ENCODE results near the gene FRMD4A.
"Not testable (repeated sequence)": the region's sequence is repeated elsewhere in the genome, so short reads cannot be mapped to it uniquely, and the experiment has no call there.

The FRMD4A gene

DNA sequence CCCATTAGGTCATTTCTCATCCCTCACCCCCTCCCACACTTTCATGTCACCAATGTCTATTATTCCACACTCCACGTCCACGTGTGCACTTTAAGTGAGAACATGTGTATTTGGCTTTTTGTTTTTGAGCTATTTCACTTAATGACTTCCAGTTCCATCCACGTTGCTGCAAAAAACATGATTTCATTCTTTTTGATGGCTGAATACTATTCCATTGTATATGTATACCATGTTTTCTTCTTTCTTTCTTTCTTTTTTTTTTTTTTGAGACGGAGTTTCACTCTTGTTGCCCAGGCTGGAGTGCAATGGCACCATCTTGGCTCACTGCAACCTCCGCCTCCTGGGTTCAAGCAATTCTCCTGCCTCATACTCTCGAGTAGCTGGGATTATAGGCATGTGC lies 502.4 kb downstream of the FRMD4A start:
- H3K27ac ChIP-seq (replicated peaks; ENCODE audit: low read length); H4K8ac ChIP-seq (ENCODE audit: low read depth, low read length); H3K4me3 ChIP-seq (ENCODE audit: low read length in 2 of 2); H2AFZ ChIP-seq (ENCODE audit: low read length); H3K18ac ChIP-seq (ENCODE audit: low read length); H2BK5ac ChIP-seq (ENCODE audit: low read length); DNase-seq (ENCODE audit: low spot score); H3K4me2 ChIP-seq (ENCODE audit: insufficient read depth, low read length, poor library complexity, severe bottlenecking); H3K23ac ChIP-seq (ENCODE audit: low read depth, low read length, poor library complexity); H3K27me3 ChIP-seq (ENCODE audit: control insufficient read depth in 3 of 3, insufficient read depth in 3 of 3, low read depth in 1 of 3, low read length in 3 of 3); H3K79me1 ChIP-seq (ENCODE audit: low read depth, low read length); H3K9me3 ChIP-seq (replicated peaks in 1 of 2; ENCODE audit: control insufficient read depth in 2 of 2, insufficient read depth in 1 of 2, low read depth in 1 of 2, low read length in 2 of 2); H2BK120ac ChIP-seq (ENCODE audit: low read depth, low read length); H3K14ac ChIP-seq (ENCODE audit: low read length); H3K4ac ChIP-seq (ENCODE audit: low read length); H3K9ac ChIP-seq (ENCODE audit: low read depth, low read length, poor library complexity); H2BK12ac ChIP-seq (ENCODE audit: low read length); H2BK15ac ChIP-seq (ENCODE audit: low read length); H2AK5ac ChIP-seq (ENCODE audit: low read depth, low read length); H4K91ac ChIP-seq (ENCODE audit: low read depth, low read length, poor library complexity): not testable (repeated sequence)
- H3K36me3 ChIP-seq (replicated peaks in 1 of 2; ENCODE audit: control insufficient read depth in 2 of 2, insufficient read depth in 2 of 2, low read length in 2 of 2), result peaks cover 2 to 44% of the 10 kb centered on the region in 2 donors
- peaks cover 21 to 30% of the 10 kb centered on the region in 2 donors for H3K4me1 ChIP-seq (ENCODE audit: control insufficient read depth in 2 of 2, insufficient read depth in 1 of 2, low read depth in 1 of 2, low read length in 2 of 2)
- no CpG with 5 or more reads among the region's 6 CpGs for WGBS, 2 donors (ENCODE audit: extremely low coverage in 2 of 2, insufficient read length in 2 of 2, insufficient replicate concordance in 1 of 2)

- H3K9me3 ChIP-seq (replicated peaks in 1 of 2; ENCODE audit: control insufficient read depth in 2 of 2, insufficient read depth in 1 of 2, low read depth in 1 of 2, low read length in 2 of 2), result no peaks in the 10 kb centered on the region
- H3K4ac ChIP-seq (ENCODE audit: low read length), result no peak overlapping the region
- H3K4me1 ChIP-seq (ENCODE audit: control insufficient read depth in 2 of 2, insufficient read depth in 1 of 2, low read depth in 1 of 2, low read length in 2 of 2), result peaks cover 30 to 35% of the 10 kb centered on the region in 2 donors
- no CpG with 5 or more reads among the region's 18 CpGs for WGBS, 2 donors (ENCODE audit: extremely low coverage in 2 of 2, insufficient read length in 2 of 2, insufficient replicate concordance in 1 of 2)
- no peak overlapping the region for H2AFZ ChIP-seq (ENCODE audit: low read length)
- H2BK5ac ChIP-seq (ENCODE audit: low read length), result no peak overlapping the region
- peaks cover 3% of the 10 kb centered on the region for H3K79me1 ChIP-seq (ENCODE audit: low read depth, low read length)
- no peak overlapping the region for H3K27ac ChIP-seq (replicated peaks; ENCODE audit: low read length)
- H2BK120ac ChIP-seq (ENCODE audit: low read depth, low read length), result no peak overlapping the region
- H3K4me2 ChIP-seq (ENCODE audit: insufficient read depth, low read length, poor library complexity, severe bottlenecking), result no peak overlapping the region
- H4K91ac ChIP-seq (ENCODE audit: low read depth, low read length, poor library complexity), result no peak overlapping the region
- H3K14ac ChIP-seq (ENCODE audit: low read length), result no peak overlapping the region
- no peak overlapping the region for H3K4me3 ChIP-seq (ENCODE audit: low read length in 2 of 2)
- no peak for DNase-seq (ENCODE audit: low spot score)
- H3K23ac ChIP-seq (ENCODE audit: low read depth, low read length, poor library complexity), result no peak overlapping the region
- H4K8ac ChIP-seq (ENCODE audit: low read depth, low read length), result no peak overlapping the region
- no peak overlapping the region for H3K9ac ChIP-seq (ENCODE audit: low read depth, low read length, poor library complexity)
- H2AK5ac ChIP-seq (ENCODE audit: low read depth, low read length), result no peak overlapping the region
- no peak overlapping the region for H2BK12ac ChIP-seq (ENCODE audit: low read length)
- H3K18ac ChIP-seq (ENCODE audit: low read length), result no peak overlapping the region
- peaks cover 2 to 38% of the 10 kb centered on the region in 2 donors for H3K36me3 ChIP-seq (replicated peaks in 1 of 2; ENCODE audit: control insufficient read depth in 2 of 2, insufficient read depth in 2 of 2, low read length in 2 of 2)
- no peak overlapping the region for H2BK15ac ChIP-seq (ENCODE audit: low read length)
- H3K27me3 ChIP-seq (ENCODE audit: control insufficient read depth in 3 of 3, insufficient read depth in 3 of 3, low read depth in 1 of 3, low read length in 3 of 3), result no peaks in the 10 kb centered on the region
Measured at GRCh38 chr10:13827076-13827797, 503.5 kb downstream of the FRMD4A start.

- Histone ChIP-seq H2AK5ac (ENCODE audit: low read depth, low read length) (no peak overlapping the region), H3K4me1 (ENCODE audit: control insufficient read depth in 2 of 2, insufficient read depth in 1 of 2, low read depth in 1 of 2, low read length in 2 of 2) (peaks cover 26 to 34% of the 10 kb centered on the region in 2 donors), H2BK5ac (ENCODE audit: low read length) (no peak overlapping the region), H3K27me3 (ENCODE audit: control insufficient read depth in 3 of 3, insufficient read depth in 3 of 3, low read depth in 1 of 3, low read length in 3 of 3) (no peaks in the 10 kb centered on the region), H2AFZ (ENCODE audit: low read length) (no peak overlapping the region), H3K4me2 (ENCODE audit: insufficient read depth, low read length, poor library complexity, severe bottlenecking) (no peak overlapping the region), H3K23ac (ENCODE audit: low read depth, low read length, poor library complexity) (no peak overlapping the region), H3K18ac (ENCODE audit: low read length) (no peak overlapping the region), H2BK120ac (ENCODE audit: low read depth, low read length) (no peak overlapping the region), H4K91ac (ENCODE audit: low read depth, low read length, poor library complexity) (no peak overlapping the region), H3K79me1 (ENCODE audit: low read depth, low read length) (peaks cover 5% of the 10 kb centered on the region), H2BK12ac (ENCODE audit: low read length) (no peak overlapping the region), H4K8ac (ENCODE audit: low read depth, low read length) (no peak overlapping the region), H3K27ac (replicated peaks; ENCODE audit: low read length) (no peak overlapping the region), H3K9ac (ENCODE audit: low read depth, low read length, poor library complexity) (no peak overlapping the region), H3K14ac (ENCODE audit: low read length) (no peak overlapping the region), H3K9me3 (replicated peaks in 1 of 2; ENCODE audit: control insufficient read depth in 2 of 2, insufficient read depth in 1 of 2, low read depth in 1 of 2, low read length in 2 of 2) (peaks cover 0 to 6% of the 10 kb centered on the region in 2 donors), H2BK15ac (ENCODE audit: low read length) (no peak overlapping the region), H3K36me3 (replicated peaks in 1 of 2; ENCODE audit: control insufficient read depth in 2 of 2, insufficient read depth in 2 of 2, low read length in 2 of 2) (peaks cover 2 to 33% of the 10 kb centered on the region in 2 donors), H3K4ac (ENCODE audit: low read length) (no peak overlapping the region), H3K4me3 (ENCODE audit: low read length in 2 of 2) (no peak overlapping the region)
- DNase-seq (ENCODE audit: low spot score), result no peak
- WGBS, 2 donors (ENCODE audit: extremely low coverage in 2 of 2, insufficient read length in 2 of 2, insufficient replicate concordance in 1 of 2), result no CpG with 5 or more reads among the region's 9 CpGs
Measured at GRCh38 chr10:13823709-13824405, 506.9 kb downstream of the FRMD4A start.

- Histone ChIP-seq H4K91ac (ENCODE audit: low read depth, low read length, poor library complexity) (no peak overlapping the region), H2BK12ac (ENCODE audit: low read length) (no peak overlapping the region), H2BK5ac (ENCODE audit: low read length) (no peak overlapping the region), H3K27me3 (ENCODE audit: control insufficient read depth in 3 of 3, insufficient read depth in 3 of 3, low read depth in 1 of 3, low read length in 3 of 3) (no peaks in the 10 kb centered on the region), H3K18ac (ENCODE audit: low read length) (no peak overlapping the region), H3K4ac (ENCODE audit: low read length) (no peak overlapping the region), H3K4me2 (ENCODE audit: insufficient read depth, low read length, poor library complexity, severe bottlenecking) (no peak overlapping the region), H2BK120ac (ENCODE audit: low read depth, low read length) (no peak overlapping the region), H3K4me1 (ENCODE audit: control insufficient read depth in 2 of 2, insufficient read depth in 1 of 2, low read depth in 1 of 2, low read length in 2 of 2) (peaks cover 26 to 34% of the 10 kb centered on the region in 2 donors), H2AFZ (ENCODE audit: low read length) (no peak overlapping the region), H3K4me3 (ENCODE audit: low read length in 2 of 2) (no peak overlapping the region), H3K79me1 (ENCODE audit: low read depth, low read length) (peaks cover 5% of the 10 kb centered on the region), H4K8ac (ENCODE audit: low read depth, low read length) (no peak overlapping the region), H3K9ac (ENCODE audit: low read depth, low read length, poor library complexity) (no peak overlapping the region), H3K14ac (ENCODE audit: low read length) (no peak overlapping the region), H3K27ac (replicated peaks; ENCODE audit: low read length) (no peak overlapping the region), H3K36me3 (replicated peaks in 1 of 2; ENCODE audit: control insufficient read depth in 2 of 2, insufficient read depth in 2 of 2, low read length in 2 of 2) (peaks cover 2 to 34% of the 10 kb centered on the region in 2 donors), H3K9me3 (replicated peaks in 1 of 2; ENCODE audit: control insufficient read depth in 2 of 2, insufficient read depth in 1 of 2, low read depth in 1 of 2, low read length in 2 of 2) (peaks cover 0 to 10% of the 10 kb centered on the region in 2 donors), H2BK15ac (ENCODE audit: low read length) (no peak overlapping the region), H3K23ac (ENCODE audit: low read depth, low read length, poor library complexity) (no peak overlapping the region), H2AK5ac (ENCODE audit: low read depth, low read length) (no peak overlapping the region)
- DNase-seq (ENCODE audit: low spot score), result no peak
- WGBS, 2 donors (ENCODE audit: extremely low coverage in 2 of 2, insufficient read length in 2 of 2, insufficient replicate concordance in 1 of 2), result no CpG with 5 or more reads among the region's 8 CpGs
Measured at GRCh38 chr10:13823096-13823708, 507.5 kb downstream of the FRMD4A start.

Data from neuronal stem cell (in vitro differentiated cells).